ENCODE results near the gene BACE1-AS. TPM values are rescaled to one million over a fixed set of nuclear protein-coding genes. Genes with fewer than 3 reads are reported as not detected.

Gene BACE1-AS
- total RNA-seq, 1 experiment from 2014 or later: 10.8 TPM

- Histone ChIP-seq H3K4me3 (ENCODE audit: low read depth in 2 of 2, low read length in 2 of 2) (peak within 1 kb of the TSS; percentile 71 to 96), H3K27me3 (ENCODE audit: control insufficient read depth, insufficient read depth, low read length) (no peaks in the 10 kb centered on the region), H3K36me3 (ENCODE audit: control insufficient read depth, insufficient read depth, low read length) (no peaks in the 10 kb centered on the region), H3K4me1 (ENCODE audit: control insufficient read depth, insufficient read depth, low read length) (peaks cover 9% of the 10 kb centered on the region), H3K27ac (ENCODE audit: low read length) (peak within 1 kb of the TSS; percentile 90), H3K9me3 (ENCODE audit: control insufficient read depth, insufficient read depth, low read depth, low read length) (no peaks in the 10 kb centered on the region)
- CTCF ChIA-PET: interaction anchor here (0.7 to 0.8 kb wide), 2 partner anchors 95 to 428 kb away, joined by 3 to 16 read pairs; partner anchors contain the start of gene RNF214
- in situ Hi-C loops (cut with HindIII; ENCODE audit: low pct_unique_long_range_greater_than_20kb, low sequenced_read_pairs) (no loop called here), intact Hi-C loops (cut with micrococcal nuclease; ENCODE audit: unreplicated experiment) (no loop called here)
- DNase-seq (ENCODE audit: low read depth, low spot score) (peak; percentile 91), ATAC-seq (peak; percentile 98)
- POLR2A ChIA-PET: interaction anchor here (0.6 to 1.6 kb wide), 9 partner anchors 12 to 390 kb away, joined by 3 to 14 read pairs (median 6); partner anchors contain the start of genes BACE1 and PAFAH1B2
- BruUV-seq (replicated peaks): no TSS peak
- TF ChIP-seq REST (IDR thresholded peaks at IDR 0.05; ENCODE audit: insufficient read depth in 1 of 2, low read depth in 2 of 2, low read length in 1 of 2) (no peak), CTCF (IDR thresholded peaks at IDR 0.05) (no peak), TCF7L2 (IDR thresholded peaks at IDR 0.05; ENCODE audit: low read depth, low read length) (no peak), POLR2AphosphoS5 (IDR thresholded peaks at IDR 0.05; ENCODE audit: low read depth, low read length) (peak; percentile 77), SIN3A (IDR thresholded peaks at IDR 0.05; ENCODE audit: borderline replicate concordance, insufficient read depth, low read depth, low read length) (peak; percentile 97)
Observed at GRCh38 chr11:117327567-117328374, 36.6 kb downstream of the BACE1-AS start, which contains the start of gene CEP164. Gene CEP164 (plus strand): TSS chr11:117327854. CDS start chr11:117338587, 10,733 bp downstream.

GRCh38 chr11:117328375-117329010 lies 37.3 kb downstream of the BACE1-AS start:
- in situ Hi-C loops (cut with HindIII; ENCODE audit: low pct_unique_long_range_greater_than_20kb, low sequenced_read_pairs): no loop called here
- ATAC-seq (peak; percentile 21), DNase-seq (ENCODE audit: low read depth, low spot score) (no peak)
- Histone ChIP-seq H3K36me3 (ENCODE audit: control insufficient read depth, insufficient read depth, low read length) (no peaks in the 10 kb centered on the region), H3K4me1 (ENCODE audit: control insufficient read depth, insufficient read depth, low read length) (peaks cover 9% of the 10 kb centered on the region), H3K4me3 (ENCODE audit: low read depth in 2 of 2, low read length in 2 of 2) (peak overlapping the region; percentile 71 to 96), H3K9me3 (ENCODE audit: control insufficient read depth, insufficient read depth, low read depth, low read length) (no peaks in the 10 kb centered on the region), H3K27ac (ENCODE audit: low read length) (peak overlapping the region; percentile 90), H3K27me3 (ENCODE audit: control insufficient read depth, insufficient read depth, low read length) (no peaks in the 10 kb centered on the region)
- BruUV-seq (replicated peaks): no TSS peak
- ChIA-PET POLR2A (interaction anchor here (0.8 to 1.6 kb wide), 3 partner anchors 13 to 389 kb away, joined by 3 to 5 read pairs (median 4); partner anchors contain the start of gene BACE1), CTCF (no interaction called here)
- intact Hi-C loops (cut with micrococcal nuclease; ENCODE audit: unreplicated experiment): no loop called here
- TF ChIP-seq CTCF (IDR thresholded peaks at IDR 0.05): no peak
- TF ChIP-seq REST (IDR thresholded peaks at IDR 0.05; ENCODE audit: insufficient read depth in 1 of 2, low read depth in 2 of 2, low read length in 1 of 2): no peak
- TF ChIP-seq TCF7L2 (IDR thresholded peaks at IDR 0.05; ENCODE audit: low read depth, low read length): no peak
- no peak for TF ChIP-seq POLR2AphosphoS5 (IDR thresholded peaks at IDR 0.05; ENCODE audit: low read depth, low read length)
- TF ChIP-seq SIN3A (IDR thresholded peaks at IDR 0.05; ENCODE audit: borderline replicate concordance, insufficient read depth, low read depth, low read length): no peak
